ENCODE data around the gene ZNF628.
"Not testable (repeated sequence)": the region's sequence is repeated elsewhere in the genome, so short reads cannot be mapped to it uniquely, and the experiment has no call there.

The ZNF628 gene

DNA sequence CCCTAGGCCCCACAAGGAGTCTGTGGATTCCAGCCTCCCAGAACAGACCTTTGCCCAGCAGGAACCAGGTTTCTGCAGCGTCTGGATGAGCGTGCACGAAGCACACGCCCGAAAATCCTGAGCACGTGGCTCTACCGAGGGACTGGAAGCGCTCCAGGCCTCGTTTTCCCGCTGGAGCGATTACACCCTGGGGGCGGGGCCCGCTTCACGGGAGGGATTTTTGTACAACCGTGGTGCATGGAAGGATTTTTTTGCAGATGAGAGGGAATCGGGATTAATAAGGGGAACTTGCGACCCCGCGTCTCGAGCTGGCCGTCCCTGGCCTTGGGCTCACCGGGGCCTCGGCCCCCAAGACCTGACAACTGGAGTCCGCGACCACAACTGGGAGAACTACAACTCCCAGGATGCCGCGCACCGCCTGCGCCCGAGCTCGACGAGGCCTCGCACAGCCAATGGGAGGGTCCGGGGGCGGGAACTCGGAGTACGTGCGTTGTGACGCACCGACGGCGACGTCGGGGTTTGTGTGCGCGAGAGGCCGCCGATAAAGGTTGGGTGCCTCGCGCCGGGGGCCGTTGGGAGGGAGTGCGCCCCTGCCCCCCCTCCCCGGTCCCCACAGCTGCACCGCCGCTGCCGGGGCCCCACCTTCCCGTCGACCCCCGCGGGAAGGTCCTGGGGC lies at the start of gene ZNF628:
TSS of gene ZNF628 (plus strand) at position 518 of the 676 bp plus-strand sequence. CDS start 3,294 bp downstream, outside the sequence.
- peak; percentile 95 to 98 for DNase-seq (ENCODE audit: low read depth in 2 of 2)

DNA sequence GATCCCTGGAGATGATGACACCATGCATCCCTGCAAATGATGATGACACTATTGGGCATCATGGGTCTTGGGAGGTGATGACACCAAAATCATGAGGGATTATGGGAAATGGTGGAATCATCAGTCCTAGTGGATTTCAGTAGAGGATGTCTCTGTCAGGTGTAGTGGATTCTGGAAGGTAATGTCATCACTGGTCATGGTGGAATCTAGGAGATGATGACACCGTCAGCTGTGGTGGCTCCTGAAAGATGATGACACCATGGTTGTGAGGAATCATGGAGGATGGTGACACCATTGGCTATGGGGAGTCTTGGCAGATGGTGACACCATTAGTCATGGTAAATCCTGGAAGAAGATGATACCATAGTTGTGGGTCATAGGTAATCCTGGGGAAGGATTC lies 45.2 kb upstream of the ZNF628 start:
- no peak for DNase-seq (ENCODE audit: low read depth in 2 of 2)

- no peak for DNase-seq (ENCODE audit: low read depth in 2 of 2)
Measured at GRCh38 chr19:55432241-55432959, 44.0 kb upstream of the ZNF628 start.

DNA sequence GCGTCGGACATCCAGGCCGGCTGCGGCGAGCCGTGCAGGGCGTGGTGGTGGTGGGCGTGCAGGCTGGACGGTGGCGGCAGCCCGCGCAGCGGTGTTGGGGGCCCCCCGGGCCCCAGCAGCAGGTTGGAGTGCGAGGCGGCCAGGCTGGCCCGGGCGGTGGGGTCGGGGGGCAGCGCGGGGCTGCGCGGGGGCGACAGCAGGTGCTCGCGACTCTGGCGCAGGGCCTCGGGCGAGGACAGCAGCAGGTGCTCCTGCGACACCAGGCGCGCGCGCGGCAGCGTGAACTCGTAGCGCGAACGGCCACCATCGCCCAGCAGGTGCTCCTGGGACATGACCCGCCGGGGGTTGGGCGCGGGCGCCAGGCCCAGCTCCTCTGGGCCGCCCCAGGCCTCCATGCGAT lies 43.1 kb upstream of the ZNF628 start:
- no peak for DNase-seq (ENCODE audit: low read depth in 2 of 2)

GRCh38 chr19:55434356-55434919 lies 42.0 kb upstream of the ZNF628 start:
- no peak for DNase-seq (ENCODE audit: low read depth in 2 of 2)

DNA sequence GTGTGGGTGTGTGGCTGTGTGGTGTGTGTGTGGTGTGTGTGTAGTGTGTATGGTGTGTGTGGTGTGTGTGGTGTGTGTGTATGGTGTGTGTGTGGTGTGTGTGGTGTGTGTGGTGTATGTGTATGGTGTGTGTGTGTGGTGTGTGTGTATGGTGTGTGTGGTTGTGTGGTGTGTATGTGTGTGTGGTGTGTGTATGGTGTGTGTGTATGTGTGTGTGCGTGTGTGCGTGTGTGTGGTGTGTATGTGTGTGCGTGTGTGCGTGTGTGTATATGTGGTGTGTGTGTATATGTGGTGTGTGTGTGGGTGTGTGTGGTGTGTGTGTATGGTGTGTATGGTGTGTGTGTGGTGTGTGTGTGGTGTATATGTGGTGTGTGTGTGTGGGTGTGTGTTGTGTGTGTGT lies 41.4 kb upstream of the ZNF628 start:
- no peak for DNase-seq (ENCODE audit: low read depth in 2 of 2)

DNA sequence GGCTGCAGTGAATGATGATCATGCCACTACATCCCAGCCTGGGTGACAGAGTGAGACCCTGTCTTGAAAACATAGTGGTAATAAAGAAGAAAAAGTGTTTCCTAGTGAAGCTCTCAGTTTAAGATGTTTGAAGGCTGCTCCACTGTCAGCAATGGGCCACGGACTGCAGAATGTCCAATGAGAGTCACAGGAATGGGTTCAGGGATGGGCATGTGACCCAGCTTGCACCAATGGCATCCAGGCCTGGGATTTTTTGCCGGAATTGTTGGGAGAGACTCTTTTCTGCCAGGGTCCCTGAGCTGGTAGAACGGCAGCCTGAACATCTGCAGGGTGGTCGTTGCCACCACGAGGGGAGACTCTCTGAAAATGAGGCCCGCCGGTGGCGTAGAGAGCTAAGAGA lies 39.6 kb upstream of the ZNF628 start:
- no peak for DNase-seq (ENCODE audit: low read depth in 2 of 2)

DNA sequence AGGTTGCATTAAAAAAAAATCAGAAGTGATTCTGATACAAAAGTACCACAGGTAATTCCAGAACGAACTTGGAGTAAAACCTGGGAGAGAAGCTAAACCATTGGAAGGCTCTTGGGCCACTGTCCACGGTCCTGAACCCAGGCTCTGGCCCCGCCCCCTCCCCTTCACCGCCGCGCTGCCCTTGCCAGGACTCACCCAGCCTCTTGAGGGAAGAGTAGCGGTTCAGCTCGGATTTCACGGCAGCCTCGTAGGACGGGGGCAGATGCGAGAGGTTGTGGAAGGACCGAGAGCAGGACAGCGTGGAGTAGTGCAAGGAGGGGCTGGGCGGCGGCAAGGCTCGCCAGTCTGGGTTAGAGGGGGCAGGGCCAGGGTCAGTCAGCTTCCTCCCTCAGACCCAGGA lies 39.0 kb upstream of the ZNF628 start:
- DNase-seq (ENCODE audit: low read depth in 2 of 2), result no peak

DNA sequence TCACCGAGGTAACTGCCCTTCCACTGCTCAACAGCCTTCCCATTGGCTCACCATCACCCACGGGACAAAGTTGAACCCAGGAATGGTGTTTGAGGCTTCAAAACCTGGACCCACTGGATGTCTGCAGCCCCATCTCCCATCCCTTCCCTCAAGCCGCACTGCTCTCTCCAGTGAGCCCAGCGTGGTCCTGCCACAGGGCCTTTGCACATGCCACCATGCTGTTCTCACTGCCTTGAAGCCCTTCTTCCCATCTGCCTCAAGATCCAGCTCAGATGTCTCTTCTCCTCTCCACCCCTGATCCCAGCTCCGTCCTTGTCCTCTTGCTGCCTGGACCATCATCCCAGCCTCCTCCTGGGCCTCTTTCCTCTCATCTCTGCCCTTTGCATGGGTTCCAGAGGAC lies 37.4 kb upstream of the ZNF628 start:
- DNase-seq (ENCODE audit: low read depth in 2 of 2), result no peak

- no peak for DNase-seq (ENCODE audit: low read depth in 2 of 2)
Measured at GRCh38 chr19:55440411-55441105, 35.9 kb upstream of the ZNF628 start.

DNA sequence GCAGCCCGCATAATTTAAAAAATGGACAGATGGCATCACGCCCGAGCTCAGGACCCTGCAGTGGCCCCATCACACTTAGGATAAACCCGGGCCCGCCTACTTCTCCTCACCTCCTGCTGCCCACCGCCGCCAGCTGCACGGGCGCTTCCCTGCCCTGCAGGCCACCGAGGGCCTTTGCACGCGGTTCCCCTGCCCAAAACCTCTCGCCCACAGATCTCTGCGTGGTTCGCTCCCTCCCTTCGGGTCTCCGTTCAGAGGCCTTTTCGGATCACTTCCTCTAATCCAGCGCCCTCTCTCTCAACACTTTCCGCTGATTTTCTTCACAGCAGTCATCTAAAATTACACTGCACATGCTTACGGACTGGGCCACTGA lies 35.1 kb upstream of the ZNF628 start:
- DNase-seq (ENCODE audit: low read depth in 2 of 2), result no peak

DNA sequence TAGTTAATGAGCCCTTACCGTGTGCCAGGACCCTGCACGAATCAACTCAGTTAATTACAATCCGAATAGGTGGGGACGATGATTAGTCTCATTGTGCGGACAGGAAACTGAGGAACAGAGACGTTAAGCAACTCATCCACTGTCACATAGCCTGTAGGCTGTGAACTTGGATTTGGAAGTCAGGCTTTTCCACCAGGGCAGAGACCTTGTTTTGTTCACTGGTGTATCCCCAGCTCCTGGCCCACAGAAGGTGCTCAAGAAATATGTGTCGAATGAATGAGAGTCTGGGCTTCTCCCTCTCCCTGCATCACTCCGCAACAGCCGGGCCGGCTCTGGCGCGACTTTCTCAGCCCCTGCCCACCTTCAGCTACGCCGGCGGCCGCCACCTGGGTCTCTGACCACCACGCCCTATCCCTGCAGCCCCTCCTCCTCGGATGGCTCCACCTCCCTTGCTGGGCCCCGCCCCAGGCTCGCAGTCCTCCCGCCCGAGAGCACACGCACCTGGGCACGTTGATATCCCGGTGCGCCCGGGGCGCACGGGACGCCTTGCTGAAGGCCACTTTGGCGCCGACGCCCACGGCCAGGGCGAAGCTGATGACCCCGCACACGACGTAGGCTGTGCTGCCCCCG lies 34.6 kb upstream of the ZNF628 start:
- DNase-seq (ENCODE audit: low read depth in 2 of 2), result no peak

DNA sequence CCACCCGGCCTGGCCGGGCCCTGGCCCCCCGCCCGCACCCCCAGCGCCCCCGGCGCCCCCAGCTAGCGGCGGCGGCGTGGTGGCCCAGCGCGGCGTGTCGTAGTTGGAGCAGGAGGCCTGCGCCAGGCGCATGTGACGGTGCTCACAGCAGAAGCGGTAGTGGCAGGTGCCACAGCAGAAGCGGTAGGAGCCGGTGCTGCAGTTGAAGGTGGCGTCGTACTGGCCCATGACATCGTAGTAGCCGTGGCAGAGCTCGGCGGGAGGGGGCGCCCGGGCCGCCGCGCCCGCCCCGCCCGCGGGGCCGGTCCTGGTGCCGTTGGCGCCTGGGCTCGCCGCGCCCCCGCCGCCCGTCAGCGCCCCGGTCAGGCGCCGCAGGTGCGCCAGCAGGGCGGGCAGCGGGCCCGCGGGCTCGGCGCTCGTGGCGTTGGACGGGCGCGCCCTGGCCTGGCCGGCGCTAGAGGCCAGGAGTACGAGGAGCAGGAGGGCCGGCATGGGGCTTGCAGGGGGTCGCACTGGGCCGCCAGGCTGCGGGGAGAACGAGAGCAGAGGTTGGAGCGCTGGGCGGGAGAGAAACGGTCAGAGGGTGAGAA lies 34.0 kb upstream of the ZNF628 start:
- no peak for DNase-seq (ENCODE audit: low read depth in 2 of 2)

DNA sequence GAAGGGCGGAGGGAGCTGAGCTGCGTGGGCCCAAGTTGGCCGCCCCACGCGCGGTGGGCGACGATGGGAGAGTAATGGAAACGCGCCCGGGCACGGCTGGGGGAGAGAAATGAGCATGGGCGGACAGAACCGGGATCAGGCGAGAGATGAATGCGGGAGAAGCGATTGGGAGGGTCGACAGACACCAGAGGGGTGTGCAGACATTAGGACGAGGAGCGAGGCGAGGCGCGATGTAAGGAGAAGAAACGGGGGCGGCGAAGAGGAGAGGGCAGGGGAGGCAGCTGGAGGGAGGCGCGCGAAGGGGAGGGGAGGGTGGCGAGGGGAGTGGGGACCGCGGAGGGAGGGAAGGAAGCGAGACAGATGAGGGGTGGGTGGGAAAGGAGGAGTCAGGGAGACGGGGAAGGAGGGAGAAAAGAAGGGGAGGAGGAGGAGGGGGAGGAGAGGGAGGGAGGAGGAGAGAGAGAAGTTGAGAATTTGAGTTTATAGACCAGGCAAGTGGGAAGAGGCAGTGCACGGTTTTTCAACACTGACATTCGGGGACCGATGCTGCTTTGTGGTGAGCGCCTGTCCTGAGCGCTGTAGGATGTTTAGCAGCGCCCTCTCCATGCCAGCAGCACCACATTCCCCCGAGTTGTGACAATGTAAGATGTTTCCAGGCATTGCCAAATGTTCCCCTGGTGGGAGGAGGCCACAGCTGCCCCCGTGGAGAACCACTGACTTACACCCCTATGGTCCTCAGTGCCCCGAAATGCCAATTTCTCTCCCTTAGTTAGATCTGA lies 33.2 kb upstream of the ZNF628 start, which contains the start of gene SHISA7:
TSS of gene SHISA7 (minus strand) at position 256 of the 779 bp plus-strand sequence. CDS start 437 bp downstream, outside the sequence.
- no peak for DNase-seq (ENCODE audit: low read depth in 2 of 2)

DNA sequence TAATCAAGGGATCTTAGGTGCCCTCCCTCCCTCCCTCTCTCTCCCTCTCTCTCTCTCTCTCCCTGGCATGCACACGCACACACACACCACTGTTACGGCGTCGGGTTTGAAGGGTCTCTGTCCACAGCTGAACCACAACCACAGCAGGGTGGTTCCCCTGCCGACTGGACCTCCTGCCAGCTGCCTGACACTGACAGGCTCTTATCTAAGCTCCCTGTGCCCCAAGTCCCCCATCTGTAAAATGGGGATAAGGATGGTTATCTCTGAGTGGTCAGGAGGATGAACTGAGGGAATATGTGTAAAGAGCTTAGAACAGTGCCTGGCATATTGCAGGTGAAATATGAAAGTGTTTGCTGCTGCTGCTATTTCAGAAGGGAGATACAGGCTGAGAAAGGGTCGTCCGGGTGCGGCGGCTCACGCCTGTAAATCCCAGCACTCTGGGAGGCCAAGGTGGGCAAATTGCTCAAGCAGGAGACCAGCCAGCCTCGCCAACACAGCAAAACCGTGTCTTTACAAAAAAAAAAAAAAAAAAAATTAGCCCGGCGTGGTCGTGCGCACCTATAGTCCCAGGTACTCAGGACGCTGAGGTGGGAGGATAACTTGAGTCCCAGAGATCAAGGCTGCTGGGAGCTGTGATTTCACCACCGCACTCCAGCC lies 32.5 kb upstream of the ZNF628 start:
- no peak for DNase-seq (ENCODE audit: low read depth in 2 of 2)

- DNase-seq (ENCODE audit: low read depth in 2 of 2), result no peak
Measured at GRCh38 chr19:55444646-55445045, 31.8 kb upstream of the ZNF628 start.

DNA sequence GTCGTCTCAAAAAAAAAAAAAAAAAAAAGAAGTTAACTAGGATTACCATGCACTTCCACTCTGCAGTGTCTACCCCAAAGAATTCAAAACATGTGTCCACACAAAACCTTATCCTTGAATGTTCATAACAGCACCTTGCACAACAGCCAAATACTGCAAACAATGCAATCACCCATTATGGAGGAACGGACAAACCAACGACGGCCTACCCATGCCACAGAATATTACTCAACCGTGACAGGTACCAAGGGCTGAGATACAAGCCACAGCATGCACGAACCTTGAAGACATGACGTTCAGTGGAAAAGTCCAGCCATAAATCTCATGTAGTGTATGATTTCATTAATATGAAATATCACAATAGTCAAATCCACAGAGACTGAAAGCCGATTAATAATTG lies 30.4 kb upstream of the ZNF628 start:
- DNase-seq (ENCODE audit: low read depth in 2 of 2), result no peak

GRCh38 chr19:55447421-55448174 lies 28.8 kb upstream of the ZNF628 start:
- no peak for DNase-seq (ENCODE audit: low read depth in 2 of 2)

DNA sequence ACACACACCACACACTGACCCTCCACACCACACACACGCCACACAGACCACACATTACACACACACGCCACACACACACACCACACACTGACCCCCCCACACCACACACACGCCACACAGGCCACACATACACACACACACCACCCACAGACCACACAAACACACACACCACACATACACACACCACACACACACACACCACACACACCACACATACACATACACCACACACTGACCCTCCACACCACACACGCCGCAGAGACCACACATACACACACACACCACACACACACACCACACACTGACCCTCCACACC lies 28.3 kb upstream of the ZNF628 start:
- not testable (repeated sequence) for DNase-seq (ENCODE audit: low read depth in 2 of 2)

GRCh38 chr19:55449469-55449868 lies 26.9 kb upstream of the ZNF628 start:
- DNase-seq (ENCODE audit: low read depth in 2 of 2), result no peak
